ENCODE data around the gene TENM3. TPM values are rescaled to one million over a fixed set of nuclear protein-coding genes. Genes with fewer than 3 reads are reported as not detected.

Gene TENM3
- total RNA-seq, 1 donor from 2014 or later = 17.8 TPM

GRCh38 chr4:182254026-182254780 lies 11.0 kb downstream of the TENM3 start:
- no peak for DNase-seq (ENCODE audit: low read depth, low spot score)

- DNase-seq (ENCODE audit: low read depth, low spot score) = no peak
These were observed 12.4 kb downstream of the TENM3 start for GRCh38 chr4:182255441-182256190.

- no peak for DNase-seq (ENCODE audit: low read depth, low spot score)
These were observed 13.8 kb downstream of the TENM3 start for GRCh38 chr4:182257016-182257415.

GRCh38 chr4:182257503-182257902 lies 14.3 kb downstream of the TENM3 start:
- DNase-seq (ENCODE audit: low read depth, low spot score) = no peak

GRCh38 chr4:182258441-182259000 lies 15.3 kb downstream of the TENM3 start:
- no peak for DNase-seq (ENCODE audit: low read depth, low spot score)

GRCh38 chr4:182261651-182262223 lies 18.5 kb downstream of the TENM3 start:
- DNase-seq (ENCODE audit: low read depth, low spot score) = no peak

- DNase-seq (ENCODE audit: low read depth, low spot score) = no peak
These were observed 20.4 kb downstream of the TENM3 start for GRCh38 chr4:182263562-182263961.

GRCh38 chr4:182264139-182264752 lies 21.0 kb downstream of the TENM3 start:
- no peak for DNase-seq (ENCODE audit: low read depth, low spot score)

- DNase-seq (ENCODE audit: low read depth, low spot score) = no peak
These were observed 22.7 kb downstream of the TENM3 start for GRCh38 chr4:182265881-182266280.

GRCh38 chr4:182267048-182267447 lies 23.8 kb downstream of the TENM3 start:
- DNase-seq (ENCODE audit: low read depth, low spot score) = no peak

GRCh38 chr4:182268966-182269365 lies 25.8 kb downstream of the TENM3 start:
- no peak for DNase-seq (ENCODE audit: low read depth, low spot score)

- no peak for DNase-seq (ENCODE audit: low read depth, low spot score)
These were observed 28.5 kb downstream of the TENM3 start for GRCh38 chr4:182271731-182272130.

- DNase-seq (ENCODE audit: low read depth, low spot score) = no peak
These were observed 28.9 kb downstream of the TENM3 start for GRCh38 chr4:182272151-182272550.

GRCh38 chr4:182273191-182273935 lies 30.2 kb downstream of the TENM3 start:
- DNase-seq (ENCODE audit: low read depth, low spot score) = no peak

- DNase-seq (ENCODE audit: low read depth, low spot score) = no peak
These were observed 33.3 kb downstream of the TENM3 start for GRCh38 chr4:182276210-182277109.

- DNase-seq (ENCODE audit: low read depth, low spot score) = no peak
These were observed 34.2 kb downstream of the TENM3 start for GRCh38 chr4:182277377-182277776.

GRCh38 chr4:182278729-182279128 lies 35.5 kb downstream of the TENM3 start:
- DNase-seq (ENCODE audit: low read depth, low spot score) = no peak

GRCh38 chr4:182280436-182281111 lies 37.4 kb downstream of the TENM3 start:
- DNase-seq (ENCODE audit: low read depth, low spot score) = no peak

- DNase-seq (ENCODE audit: low read depth, low spot score) = no peak
These were observed 42.8 kb downstream of the TENM3 start for GRCh38 chr4:182286035-182286434.

Measured in pulmonary artery endothelial cell (primary cell).